GM18526 (cell line): ENCODE measurements around the gene HOMER2.

Source experiments
- POLR2A ChIP-seq: IDR thresholded peaks from 3 replicates; pipeline ENCODE4 v1.6.1; 2011; ENCODE audit not compliant: insufficient read length; ENCODE audit errors: extremely low read depth

Gene HOMER2

GRCh38 chr15:82944056-82944455, 8.5 kb downstream of the HOMER2 start:
- TF ChIP-seq POLR2A, result no peak

GRCh38 chr15:82943176-82943575, 9.3 kb downstream of the HOMER2 start:
- TF ChIP-seq POLR2A, result no peak

- TF ChIP-seq POLR2A, result no peak
Measured at GRCh38 chr15:82942691-82943090, 9.8 kb downstream of the HOMER2 start.

- no peak for TF ChIP-seq POLR2A
Measured at GRCh38 chr15:82937712-82938058, 14.8 kb downstream of the HOMER2 start.

GRCh38 chr15:82936966-82937711, 15.4 kb downstream of the HOMER2 start:
- TF ChIP-seq POLR2A, result no peak

GRCh38 chr15:82935382-82935781, 17.1 kb downstream of the HOMER2 start:
- no peak for TF ChIP-seq POLR2A

- TF ChIP-seq POLR2A, result no peak
Measured at GRCh38 chr15:82934100-82934880, 18.2 kb downstream of the HOMER2 start.

- no peak for TF ChIP-seq POLR2A
Measured at GRCh38 chr15:82933576-82933975, 18.9 kb downstream of the HOMER2 start.

GRCh38 chr15:82931221-82931620, 21.3 kb downstream of the HOMER2 start:
- TF ChIP-seq POLR2A, result no peak

GRCh38 chr15:82930461-82930860, 22.1 kb downstream of the HOMER2 start:
- TF ChIP-seq POLR2A, result no peak

GRCh38 chr15:82928711-82929110, 23.8 kb downstream of the HOMER2 start:
- TF ChIP-seq POLR2A, result no peak

GRCh38 chr15:82923744-82924143, 28.8 kb downstream of the HOMER2 start:
- no peak for TF ChIP-seq POLR2A

GRCh38 chr15:82922737-82923136, 29.8 kb downstream of the HOMER2 start:
- TF ChIP-seq POLR2A, result no peak

GRCh38 chr15:82921939-82922338, 30.6 kb downstream of the HOMER2 start:
- TF ChIP-seq POLR2A, result no peak

GRCh38 chr15:82921242-82921641, 31.3 kb downstream of the HOMER2 start:
- no peak for TF ChIP-seq POLR2A

- no peak for TF ChIP-seq POLR2A
Measured at GRCh38 chr15:82919231-82919886, 33.2 kb downstream of the HOMER2 start.
